Ammon's horn (tissue), 1 donor: Measurements from ENCODE around the gene RIOX2.
"Not testable (repeated sequence)": the region's sequence is repeated elsewhere in the genome, so short reads cannot be mapped to it uniquely, and the experiment has no call there.

Experiments used
- DNase-seq: peaks from one replicate; pipeline ENCODE4 v3.0.0-alpha.2; 2016; ENCODE audit warnings: low spot score

Gene RIOX2

GRCh38 chr3:97971679-97972567 is at the start of gene RIOX2:
Gene RIOX2, minus strand, starts transcription at chr3:97972431. Its CDS starts 4,838 bp downstream, at chr3:97967593.
- DNase-seq, result peak; percentile 81

GRCh38 chr3:98020412-98020811 is 48.2 kb upstream of the RIOX2 start:
- DNase-seq, result no peak

GRCh38 chr3:98018301-98018700 is 46.1 kb upstream of the RIOX2 start:
- no peak for DNase-seq

GRCh38 chr3:98014268-98014585 is 42.0 kb upstream of the RIOX2 start:
- DNase-seq, result no peak

- no peak for DNase-seq
Observed at GRCh38 chr3:98013411-98014267, 41.4 kb upstream of the RIOX2 start.

- DNase-seq, result no peak
Observed at GRCh38 chr3:98012979-98013378, 40.7 kb upstream of the RIOX2 start.

GRCh38 chr3:98010883-98011449 is 38.7 kb upstream of the RIOX2 start:
- not testable (repeated sequence) for DNase-seq

GRCh38 chr3:98010194-98010882 is 38.1 kb upstream of the RIOX2 start:
- no peak for DNase-seq

GRCh38 chr3:98008855-98009254 is 36.6 kb upstream of the RIOX2 start:
- DNase-seq, result no peak

- DNase-seq, result no peak
Observed at GRCh38 chr3:98005438-98005837, 33.2 kb upstream of the RIOX2 start.

- no peak for DNase-seq
Observed at GRCh38 chr3:98004721-98005120, 32.5 kb upstream of the RIOX2 start.

GRCh38 chr3:98003306-98003969 is 31.2 kb upstream of the RIOX2 start:
- DNase-seq, result no peak

GRCh38 chr3:98002717-98003116 is 30.5 kb upstream of the RIOX2 start:
- no peak for DNase-seq

- no peak for DNase-seq
Observed at GRCh38 chr3:97999994-98000393, 27.8 kb upstream of the RIOX2 start.

- no peak for DNase-seq
Observed at GRCh38 chr3:97999103-97999502, 26.9 kb upstream of the RIOX2 start.

- DNase-seq, result no peak
Observed at GRCh38 chr3:97996988-97997387, 24.8 kb upstream of the RIOX2 start.

GRCh38 chr3:97994328-97994945 is 22.2 kb upstream of the RIOX2 start:
- DNase-seq, result no peak

- no peak for DNase-seq
Observed at GRCh38 chr3:97993526-97993925, 21.3 kb upstream of the RIOX2 start.

- no peak for DNase-seq
Observed at GRCh38 chr3:97992547-97993173, 20.4 kb upstream of the RIOX2 start.

- DNase-seq, result no peak
Observed at GRCh38 chr3:97991293-97991682, 19.1 kb upstream of the RIOX2 start.
